ENCODE data around the gene SFPQ. TPM values are rescaled to one million over a fixed set of nuclear protein-coding genes. Genes with fewer than 3 reads are reported as not detected.
A peak's percentile ranks its signal among the peaks of the same experiment; 100 is the strongest.

Gene SFPQ
- total RNA-seq, 1 donor from 2014 or later = 147 TPM

DNA sequence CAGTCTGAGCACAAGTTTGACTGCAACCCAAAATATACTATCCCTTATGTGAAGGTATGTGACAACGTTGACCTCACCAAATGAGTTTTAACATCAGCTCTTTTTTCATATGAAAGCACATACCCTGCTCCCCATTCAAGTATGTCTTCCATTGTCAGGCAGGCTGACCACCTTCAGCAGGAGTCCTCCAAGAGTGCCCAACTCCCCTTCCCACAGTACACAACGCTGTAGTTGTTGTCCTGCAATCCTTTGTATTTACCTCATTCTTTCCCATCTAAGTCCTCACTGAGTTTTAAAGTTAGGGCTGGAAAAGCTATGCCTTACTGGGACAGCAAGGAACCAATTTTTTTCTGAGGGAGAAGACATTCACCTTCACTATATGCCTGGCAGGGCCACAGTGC is 14.7 kb downstream of the SFPQ start:
- Histone ChIP-seq H3K4me3 (ENCODE audit: low read depth, low read length) (no peak overlapping the region), H3K27me3 (ENCODE audit: control insufficient read depth, insufficient read depth, low read length) (no peaks in the 10 kb centered on the region), H3K36me3 (ENCODE audit: control insufficient read depth, insufficient read depth, low read length) (peaks cover 22% of the 10 kb centered on the region)
- FAIRE-seq (no peak), DNase-seq (ENCODE audit: low read depth) (no peak)
- TF ChIP-seq, protein P1, sequence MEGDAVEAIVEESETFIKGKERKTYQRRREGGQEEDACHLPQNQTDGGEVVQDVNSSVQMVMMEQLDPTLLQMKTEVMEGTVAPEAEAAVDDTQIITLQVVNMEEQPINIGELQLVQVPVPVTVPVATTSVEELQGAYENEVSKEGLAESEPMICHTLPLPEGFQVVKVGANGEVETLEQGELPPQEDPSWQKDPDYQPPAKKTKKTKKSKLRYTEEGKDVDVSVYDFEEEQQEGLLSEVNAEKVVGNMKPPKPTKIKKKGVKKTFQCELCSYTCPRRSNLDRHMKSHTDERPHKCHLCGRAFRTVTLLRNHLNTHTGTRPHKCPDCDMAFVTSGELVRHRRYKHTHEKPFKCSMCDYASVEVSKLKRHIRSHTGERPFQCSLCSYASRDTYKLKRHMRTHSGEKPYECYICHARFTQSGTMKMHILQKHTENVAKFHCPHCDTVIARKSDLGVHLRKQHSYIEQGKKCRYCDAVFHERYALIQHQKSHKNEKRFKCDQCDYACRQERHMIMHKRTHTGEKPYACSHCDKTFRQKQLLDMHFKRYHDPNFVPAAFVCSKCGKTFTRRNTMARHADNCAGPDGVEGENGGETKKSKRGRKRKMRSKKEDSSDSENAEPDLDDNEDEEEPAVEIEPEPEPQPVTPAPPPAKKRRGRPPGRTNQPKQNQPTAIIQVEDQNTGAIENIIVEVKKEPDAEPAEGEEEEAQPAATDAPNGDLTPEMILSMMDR (IDR thresholded peaks at IDR 0.05; ENCODE audit: insufficient read depth, low read length, severe bottlenecking) = no peak

GRCh38 chr1:35177237-35177786 is 15.6 kb downstream of the SFPQ start:
- peaks cover 20% of the 10 kb centered on the region for H3K36me3 ChIP-seq (ENCODE audit: control insufficient read depth, insufficient read depth, low read length)

GRCh38 chr1:35175602-35176001 is 17.3 kb downstream of the SFPQ start:
- DNase-seq (ENCODE audit: low read depth) = no peak
- TF ChIP-seq, protein P1 (IDR thresholded peaks at IDR 0.05; ENCODE audit: insufficient read depth, low read length, severe bottlenecking) = no peak
- H3K27me3 ChIP-seq (ENCODE audit: control insufficient read depth, insufficient read depth, low read length) = no peaks in the 10 kb centered on the region
- FAIRE-seq = no peak
- no peak overlapping the region for H3K4me3 ChIP-seq (ENCODE audit: low read depth, low read length)
- peaks cover 17% of the 10 kb centered on the region for H3K36me3 ChIP-seq (ENCODE audit: control insufficient read depth, insufficient read depth, low read length)

More at GRCh38 chr1:35177237-35177786, 15.6 kb downstream of the SFPQ start:
- no peak for DNase-seq (ENCODE audit: low read depth)
- Histone ChIP-seq H3K27me3 (ENCODE audit: control insufficient read depth, insufficient read depth, low read length) (no peaks in the 10 kb centered on the region), H3K4me3 (ENCODE audit: low read depth, low read length) (no peak overlapping the region)
- TF ChIP-seq, protein P1 (IDR thresholded peaks at IDR 0.05; ENCODE audit: insufficient read depth, low read length, severe bottlenecking) = no peak
- FAIRE-seq = no peak

- TF ChIP-seq, protein P1 (IDR thresholded peaks at IDR 0.05; ENCODE audit: insufficient read depth, low read length, severe bottlenecking) = no peak
- DNase-seq (ENCODE audit: low read depth) (no peak), FAIRE-seq (no peak)
- Histone ChIP-seq H3K27me3 (ENCODE audit: control insufficient read depth, insufficient read depth, low read length) (no peaks in the 10 kb centered on the region), H3K4me3 (ENCODE audit: low read depth, low read length) (no peak overlapping the region), H3K36me3 (ENCODE audit: control insufficient read depth, insufficient read depth, low read length) (peaks cover 15% of the 10 kb centered on the region)
These were observed 17.8 kb downstream of the SFPQ start for GRCh38 chr1:35175098-35175576.

DNA sequence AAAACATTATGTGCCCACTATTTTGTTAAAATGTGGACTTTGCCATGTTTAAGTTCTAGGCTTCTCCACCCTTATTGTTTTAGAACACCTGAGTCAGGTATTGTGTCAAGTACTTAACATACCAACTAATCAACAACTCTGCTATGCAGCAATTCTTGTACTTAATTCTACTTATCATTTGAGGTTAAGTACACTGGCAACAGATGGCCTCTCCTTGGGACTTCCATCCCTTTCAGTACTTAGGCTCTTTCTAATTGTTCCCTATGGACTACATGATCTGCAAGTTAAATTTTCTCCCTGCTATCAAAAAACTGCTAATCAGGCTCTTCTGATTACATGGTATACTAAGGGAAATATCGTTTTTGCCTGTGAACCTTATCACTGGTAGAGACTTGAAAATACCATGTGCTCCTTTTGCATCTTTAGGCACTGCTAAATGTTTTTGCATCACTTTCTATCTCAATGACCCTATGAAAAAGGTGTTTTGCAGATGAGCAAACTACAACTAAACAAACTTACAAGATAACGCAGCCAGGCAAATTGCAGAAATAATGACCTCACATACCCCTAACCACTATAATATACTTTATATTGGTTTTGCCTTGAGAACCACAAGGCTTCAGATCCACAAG is 18.9 kb downstream of the SFPQ start:
- Histone ChIP-seq H3K4me3 (ENCODE audit: low read depth, low read length) (no peak overlapping the region), H3K36me3 (ENCODE audit: control insufficient read depth, insufficient read depth, low read length) (peaks cover 12% of the 10 kb centered on the region), H3K27me3 (ENCODE audit: control insufficient read depth, insufficient read depth, low read length) (no peaks in the 10 kb centered on the region)
- peak; percentile 20 for DNase-seq (ENCODE audit: low read depth)
- TF ChIP-seq, protein P1 (IDR thresholded peaks at IDR 0.05; ENCODE audit: insufficient read depth, low read length, severe bottlenecking) = no peak
- FAIRE-seq = no peak

Data from bronchial epithelial cell (primary cell).